CD14-positive monocyte (primary cell): ENCODE data around the gene PXDC1. TPM values are rescaled to one million over a fixed set of nuclear protein-coding genes. Genes with fewer than 3 reads are reported as not detected.

Source experiments
- DNase-seq, 3 donors: peaks; one replicate each; pipeline ENCODE4 v3.0.0-alpha.2; 2011 to 2022
- H2AFZ ChIP-seq: 2 replicates; pipeline ENCODE4 v1.6.0; 2012; ENCODE audit warnings: mild to moderate bottlenecking, low read depth, low read length, inconsistent platforms; ENCODE audit not compliant: insufficient read depth, poor library complexity, severe bottlenecking
- H3K27ac ChIP-seq, 2 donors: 1 replicate in 1 of 2; 2 replicates in 1 of 2; pipeline ENCODE4 v1.5.1; 2012 to 2013; ENCODE audit warnings: low read length in 2 of 2, control low read depth in 1 of 2, inconsistent platforms in 1 of 2, low read depth in 1 of 2, mild to moderate bottlenecking in 1 of 2
- H3K27me3 ChIP-seq, 2 donors: one replicate each; pipeline versions ENCODE4 v1.6.0 to v1.6.1; 2011 to 2013; ENCODE audit warnings: low read length in 2 of 2; ENCODE audit not compliant: control insufficient read depth in 2 of 2, insufficient read depth in 2 of 2
- H3K36me3 ChIP-seq, 2 donors: replicated peaks in 1 of 2; 1 replicate in 1 of 2; 2 replicates in 1 of 2; pipeline versions ENCODE4 v1.5.1 to v1.6.1; 2012 to 2013; ENCODE audit warnings: low read length in 2 of 2, control low read depth in 1 of 2, inconsistent platforms in 1 of 2, mild to moderate bottlenecking in 1 of 2; ENCODE audit not compliant: insufficient read depth in 2 of 2, control insufficient read depth in 1 of 2
- H3K4me1 ChIP-seq, 2 donors: 1 replicate in 1 of 2; 2 replicates in 1 of 2; pipeline versions ENCODE4 v1.5.1 to v1.6.1; 2012 to 2013; ENCODE audit warnings: low read length in 2 of 2, control low read depth in 1 of 2, inconsistent platforms in 1 of 2, mild to moderate bottlenecking in 1 of 2, moderate library complexity in 1 of 2; ENCODE audit not compliant: insufficient read depth in 2 of 2, control insufficient read depth in 1 of 2
- H3K4me2 ChIP-seq: replicated peaks from 2 replicates; pipeline ENCODE3; 2012; ENCODE audit warnings: low read length, moderate library complexity, mild to moderate bottlenecking; ENCODE audit not compliant: poor library complexity, severe bottlenecking; ENCODE audit errors: extremely low read depth
- H3K4me3 ChIP-seq, 3 experiments: fragments of 200-600 bp in 1 of 3; sonication (generic) in 1 of 3; replicated peaks in 1 of 3; 1 replicate in 2 of 3; 2 replicates in 1 of 3; pipeline ENCODE4 v1.5.1; 2011 to 2013; ENCODE audit warnings: low read length in 3 of 3, mild to moderate bottlenecking in 3 of 3, control low read depth in 2 of 3, low read depth in 2 of 3, inconsistent platforms in 1 of 3, moderate library complexity in 1 of 3
- H3K79me2 ChIP-seq: 2 replicates; pipeline ENCODE4 v1.6.0; 2012; ENCODE audit warnings: mild to moderate bottlenecking, control low read depth, inconsistent platforms, low read length, moderate library complexity; ENCODE audit not compliant: insufficient read depth
- H3K9ac ChIP-seq: 2 replicates; pipeline ENCODE4 v1.6.0; 2017; ENCODE audit warnings: low read length, mild to moderate bottlenecking; ENCODE audit not compliant: insufficient read depth, poor library complexity, severe bottlenecking
- H3K9me3 ChIP-seq, 2 donors: replicated peaks in 1 of 2; 1 replicate in 1 of 2; 2 replicates in 1 of 2; pipeline versions ENCODE4 v1.5.1 to v1.6.1; 2012 to 2013; ENCODE audit warnings: low read length in 2 of 2, control low read depth in 1 of 2; ENCODE audit not compliant: control insufficient read depth in 1 of 2, insufficient read depth in 1 of 2
- H4K20me1 ChIP-seq: 2 replicates; pipeline ENCODE4 v1.6.0; 2012; ENCODE audit warnings: mild to moderate bottlenecking, low read length, control low read depth, moderate library complexity; ENCODE audit not compliant: insufficient read depth
- H3K27ac Mint-ChIP-seq, 7 donors: one replicate each; pipeline ENCODE4 v1.8.0; 2020; ENCODE audit warnings: mild to moderate bottlenecking in 7 of 7, mixed read lengths in 7 of 7, moderate library complexity in 6 of 7, inconsistent platforms in 2 of 7
- H3K27me3 Mint-ChIP-seq, 3 donors: one replicate each; pipeline ENCODE4 v1.8.0; 2021 to 2022; ENCODE audit warnings: low read depth in 3 of 3, mild to moderate bottlenecking in 3 of 3, mixed read lengths in 3 of 3, moderate library complexity in 3 of 3, inconsistent platforms in 1 of 3
- H3K36me3 Mint-ChIP-seq, 2 donors: one replicate each; pipeline ENCODE4 v1.8.0; 2020; ENCODE audit warnings: mixed read lengths in 2 of 2, inconsistent platforms in 1 of 2, mild to moderate bottlenecking in 1 of 2
- H3K4me1 Mint-ChIP-seq: one replicate; pipeline ENCODE4 v1.8.0; 2020; ENCODE audit warnings: mild to moderate bottlenecking, mixed read lengths
- H3K4me3 Mint-ChIP-seq, 2 donors: one replicate each; pipeline ENCODE4 v1.8.0; 2020; ENCODE audit warnings: mild to moderate bottlenecking in 2 of 2, mixed read lengths in 2 of 2, moderate library complexity in 1 of 2
- H3K9me3 Mint-ChIP-seq, 7 donors: one replicate each; pipeline ENCODE4 v1.8.0; 2020 to 2022; ENCODE audit warnings: mixed read lengths in 7 of 7, mild to moderate bottlenecking in 6 of 7, moderate library complexity in 6 of 7, inconsistent platforms in 2 of 7
- WGBS: methylation state at CpG from one replicate; pipeline ENCODE4 v1.1.5; 2013; ENCODE audit warnings: missing lambda C conversion rate; ENCODE audit not compliant: insufficient coverage; 5-methylcytosine and 5-hydroxymethylcytosine counted together
- intact Hi-C, 2 donors: fragments of 100-400 bp; cut with micrococcal nuclease; formaldehyde crosslinking; loops; one replicate each; pipeline versions ENCODE4 v1.15.0 to v1.15.1; 2023
- polyA plus RNA-seq, 3 donors: library from polyadenylated mRNA; depleted of rRNA in 1 of 3; unstranded in 2 of 3; stranded (reverse) in 1 of 3; fragments of 300-500 nt in 2 of 3; fragments of >200 nt in 1 of 3; fragmentation: Illumina TruSeq in 2 of 3; gene quantifications; 1 replicate in 2 of 3; 2 replicates in 1 of 3; pipeline ENCODE4 v1.2.3, GENCODE V29; 2012 to 2021
- TF ChIP-seq, protein P1 (sequence below): fragments of 200-600 bp; IDR thresholded peaks from one replicate; pipeline ENCODE4 v1.8.0; 2022; ENCODE audit warnings: antibody characterized with exemption, mild to moderate bottlenecking

Gene PXDC1
- polyA plus RNA-seq, 3 donors: 0.48 to 0.92 (median 0.55) TPM

DNA sequence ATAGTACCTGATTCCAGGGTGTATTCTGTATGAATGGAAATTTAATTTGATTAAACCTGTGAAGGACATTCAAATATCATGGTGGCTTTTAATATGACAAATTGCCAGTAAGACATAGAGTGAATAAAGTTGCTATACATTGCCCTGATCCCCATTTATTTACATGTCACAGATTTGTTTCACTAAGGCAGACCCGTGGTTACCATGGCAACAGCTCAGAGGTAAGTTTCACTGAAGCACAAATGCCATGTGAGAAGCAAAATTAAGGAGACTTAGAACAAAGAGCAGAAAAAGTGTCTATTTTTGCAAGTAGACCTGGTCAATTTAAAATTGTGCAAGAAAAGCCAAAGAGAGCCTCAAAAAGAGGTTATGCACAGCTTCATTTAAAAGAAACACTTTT lies 63.7 kb downstream of the PXDC1 start:
- Histone ChIP-seq H3K9me3 (no peaks in the 10 kb centered on the region), H3K79me2 (no peaks in the 10 kb centered on the region), H3K4me3 (no peak overlapping the region), H3K27me3 (peaks cover 0 to 3% of the 10 kb centered on the region in 2 donors), H3K4me2 (no peak overlapping the region), H3K4me1 (no peaks in the 10 kb centered on the region), H3K9ac (no peak overlapping the region), H2AFZ (no peak overlapping the region), H3K27ac (no peak overlapping the region), H4K20me1 (no peaks in the 10 kb centered on the region), H3K36me3 (no peaks in the 10 kb centered on the region)
- DNase-seq: no peak
- Mint-ChIP-seq H3K27me3 (peaks cover 4 to 11% (median 5%) of the 10 kb centered on the region in 3 donors), H3K27ac (no peak overlapping the region), H3K36me3 (no peaks in the 10 kb centered on the region), H3K4me1 (no peaks in the 10 kb centered on the region), H3K4me3 (no peak overlapping the region), H3K9me3 (peaks cover 0 to 4% (median 0%) of the 10 kb centered on the region in 7 donors)
- TF ChIP-seq, protein P1, sequence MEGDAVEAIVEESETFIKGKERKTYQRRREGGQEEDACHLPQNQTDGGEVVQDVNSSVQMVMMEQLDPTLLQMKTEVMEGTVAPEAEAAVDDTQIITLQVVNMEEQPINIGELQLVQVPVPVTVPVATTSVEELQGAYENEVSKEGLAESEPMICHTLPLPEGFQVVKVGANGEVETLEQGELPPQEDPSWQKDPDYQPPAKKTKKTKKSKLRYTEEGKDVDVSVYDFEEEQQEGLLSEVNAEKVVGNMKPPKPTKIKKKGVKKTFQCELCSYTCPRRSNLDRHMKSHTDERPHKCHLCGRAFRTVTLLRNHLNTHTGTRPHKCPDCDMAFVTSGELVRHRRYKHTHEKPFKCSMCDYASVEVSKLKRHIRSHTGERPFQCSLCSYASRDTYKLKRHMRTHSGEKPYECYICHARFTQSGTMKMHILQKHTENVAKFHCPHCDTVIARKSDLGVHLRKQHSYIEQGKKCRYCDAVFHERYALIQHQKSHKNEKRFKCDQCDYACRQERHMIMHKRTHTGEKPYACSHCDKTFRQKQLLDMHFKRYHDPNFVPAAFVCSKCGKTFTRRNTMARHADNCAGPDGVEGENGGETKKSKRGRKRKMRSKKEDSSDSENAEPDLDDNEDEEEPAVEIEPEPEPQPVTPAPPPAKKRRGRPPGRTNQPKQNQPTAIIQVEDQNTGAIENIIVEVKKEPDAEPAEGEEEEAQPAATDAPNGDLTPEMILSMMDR: no peak
- WGBS: no CpG with 5 or more reads among the region's 1 CpG
- intact Hi-C loops: no loop called here

DNA sequence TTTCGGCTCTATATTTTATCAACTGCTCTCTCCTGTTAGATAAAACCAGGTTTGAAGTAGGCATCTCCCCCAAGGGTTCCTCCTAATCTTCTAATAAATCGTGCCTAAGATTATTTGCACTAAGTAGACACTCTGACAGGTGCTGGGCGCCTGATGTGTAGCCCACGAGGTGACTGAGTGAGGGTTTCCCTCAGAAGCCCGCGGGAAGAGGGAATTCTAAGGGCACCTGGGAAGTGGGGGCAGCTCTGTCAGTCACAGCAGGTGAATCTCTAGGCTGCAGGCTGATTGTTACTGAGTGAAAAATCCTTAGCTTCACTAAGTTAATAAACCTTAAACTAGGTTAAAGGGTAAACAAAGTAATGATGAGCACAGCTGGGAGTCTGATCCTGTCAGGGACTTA lies 68.2 kb downstream of the PXDC1 start:
- no peaks in the 10 kb centered on the region for H3K79me2 ChIP-seq
- H3K4me3 ChIP-seq: no peak overlapping the region
- DNase-seq: no peak
- Mint-ChIP-seq H3K27ac (no peak overlapping the region), H3K9me3 (peaks cover 4 to 17% (median 7%) of the 10 kb centered on the region in 7 donors), H3K4me1 (no peaks in the 10 kb centered on the region), H3K27me3 (peaks cover 0 to 3% (median 1%) of the 10 kb centered on the region in 3 donors), H3K36me3 (no peaks in the 10 kb centered on the region), H3K4me3 (no peak overlapping the region)
- H2AFZ ChIP-seq: no peak overlapping the region
- peaks cover 0 to 3% of the 10 kb centered on the region in 2 donors for H3K27me3 ChIP-seq
- no peaks in the 10 kb centered on the region for H3K4me1 ChIP-seq
- peaks cover 8 to 9% of the 10 kb centered on the region in 2 donors for H3K9me3 ChIP-seq
- no peak overlapping the region for H3K27ac ChIP-seq
- no peak overlapping the region for H3K4me2 ChIP-seq
- WGBS: 85% methylated on average over 4 of the region's 6 CpGs
- no peaks in the 10 kb centered on the region for H3K36me3 ChIP-seq
- intact Hi-C loops: no loop called here
- TF ChIP-seq, protein P1: no peak
- H4K20me1 ChIP-seq: no peaks in the 10 kb centered on the region
- H3K9ac ChIP-seq: no peak overlapping the region
